Sigmoid colon (tissue), 4 donors: ENCODE data around the gene MAP3K2.

ENCODE experiments used
- EP300 ChIP-seq, 4 donors: sonication (generic); formaldehyde crosslinking; IDR thresholded peaks; one replicate each; pipeline ENCODE4 v1.6.1; 2017; ENCODE audit warnings: antibody characterized with exemption in 4 of 4
- POLR2A ChIP-seq, 2 donors: fragments of 450-650 bp; IDR thresholded peaks; one replicate each; pipeline ENCODE4 v1.6.1; 2016; ENCODE audit warnings: antibody characterized with exemption in 2 of 2, mild to moderate bottlenecking in 2 of 2, moderate library complexity in 2 of 2
- TF ChIP-seq, protein P1 (sequence below), 4 experiments: fragments of 450-650 bp in 3 of 4; fragments of 200-600 bp in 1 of 4; IDR thresholded peaks; one replicate each; pipeline ENCODE4 v1.5.1; 2016 to 2019; ENCODE audit warnings: antibody characterized with exemption in 4 of 4, mild to moderate bottlenecking in 3 of 4, moderate library complexity in 2 of 4

DNA sequence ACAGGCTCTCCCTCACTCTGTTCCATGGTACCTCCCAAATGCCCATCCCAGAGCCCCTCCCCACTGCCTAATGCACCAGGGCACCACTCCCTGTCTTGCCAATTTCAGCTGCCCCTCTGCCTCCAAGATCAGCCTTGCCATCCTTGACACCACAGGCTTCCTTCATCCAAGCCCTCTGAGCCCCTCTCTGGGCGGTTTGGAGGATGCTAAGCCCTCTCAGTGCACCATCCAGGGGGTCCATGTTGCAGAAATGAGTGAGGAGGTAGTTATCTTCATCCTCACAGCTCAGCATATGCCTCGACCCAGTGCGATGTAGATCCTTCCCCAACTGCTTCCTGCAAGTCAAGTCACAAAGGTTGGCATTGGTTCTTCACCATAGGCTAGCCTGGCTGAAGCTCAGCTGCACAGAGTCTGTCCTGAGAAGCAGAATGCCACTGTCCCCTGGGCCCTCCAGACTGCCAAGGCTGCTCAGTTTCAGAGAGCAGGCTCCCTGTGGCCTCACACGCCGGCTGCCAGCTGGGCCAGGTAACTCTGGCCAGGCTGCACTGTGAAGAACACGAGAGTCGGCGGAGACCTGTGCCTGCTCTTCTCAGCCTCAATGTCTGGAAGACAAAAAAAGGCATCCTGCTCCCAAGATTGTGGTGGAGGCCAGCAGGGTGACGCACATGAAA is 9.9 kb upstream of the MAP3K2 start:
- TF ChIP-seq EP300 (IDR thresholded peaks at IDR 0.05) (no peak), POLR2A (IDR thresholded peaks at IDR 0.05) (no peak)
- TF ChIP-seq, protein P1, sequence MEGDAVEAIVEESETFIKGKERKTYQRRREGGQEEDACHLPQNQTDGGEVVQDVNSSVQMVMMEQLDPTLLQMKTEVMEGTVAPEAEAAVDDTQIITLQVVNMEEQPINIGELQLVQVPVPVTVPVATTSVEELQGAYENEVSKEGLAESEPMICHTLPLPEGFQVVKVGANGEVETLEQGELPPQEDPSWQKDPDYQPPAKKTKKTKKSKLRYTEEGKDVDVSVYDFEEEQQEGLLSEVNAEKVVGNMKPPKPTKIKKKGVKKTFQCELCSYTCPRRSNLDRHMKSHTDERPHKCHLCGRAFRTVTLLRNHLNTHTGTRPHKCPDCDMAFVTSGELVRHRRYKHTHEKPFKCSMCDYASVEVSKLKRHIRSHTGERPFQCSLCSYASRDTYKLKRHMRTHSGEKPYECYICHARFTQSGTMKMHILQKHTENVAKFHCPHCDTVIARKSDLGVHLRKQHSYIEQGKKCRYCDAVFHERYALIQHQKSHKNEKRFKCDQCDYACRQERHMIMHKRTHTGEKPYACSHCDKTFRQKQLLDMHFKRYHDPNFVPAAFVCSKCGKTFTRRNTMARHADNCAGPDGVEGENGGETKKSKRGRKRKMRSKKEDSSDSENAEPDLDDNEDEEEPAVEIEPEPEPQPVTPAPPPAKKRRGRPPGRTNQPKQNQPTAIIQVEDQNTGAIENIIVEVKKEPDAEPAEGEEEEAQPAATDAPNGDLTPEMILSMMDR (IDR thresholded peaks at IDR 0.05): no peak
